SK-N-SH (cell line): ENCODE results near the gene KRTAP12-1. TPM values are rescaled to one million over a fixed set of nuclear protein-coding genes. Genes with fewer than 3 reads are reported as not detected.

ENCODE experiments used
- CTCF ChIA-PET: fragments of 300-600, 350-600 bp; formaldehyde crosslinking; extraction: SDS; loops from one replicate; lab custom pipeline; 2021; lab: Yijun Ruan, JAX
- POLR2A ChIA-PET: fragments of 350-600 bp; sonication (Branson Sonifier 250); formaldehyde crosslinking; extraction: SDS; loops from one replicate; lab custom pipeline; 2020; ENCODE audit warnings: antibody characterized with exemption, inconsistent platforms; lab: Yijun Ruan, JAX
- DNase-seq: peaks from one replicate; pipeline ENCODE4 v3.0.0; 2012
- H2AFZ ChIP-seq: fragments of 200-600 bp; sonication (generic); 2 replicates; pipeline ENCODE4 v1.8.1; 2016; ENCODE audit warnings: antibody characterized with exemption, mild to moderate bottlenecking, low read depth
- H3F3A ChIP-seq: fragments of 200-600 bp; sonication (generic); replicated peaks from 2 replicates; pipeline ENCODE3; 2016; ENCODE audit warnings: antibody characterized with exemption, mild to moderate bottlenecking; ENCODE audit not compliant: insufficient read depth
- H3K27ac ChIP-seq, 2 experiments: fragments of 200-500 bp in 1 of 2; fragments of 200-600 bp in 1 of 2; sonication (Bioruptor generic) in 1 of 2; sonication (generic), shearing (Covaris generic) in 1 of 2; 2 replicates each; pipeline versions ENCODE4 v1.5.1 to v1.6.1; 2014 to 2016; ENCODE audit warnings: low read depth in 2 of 2, inconsistent platforms in 1 of 2, low read length in 1 of 2, mild to moderate bottlenecking in 1 of 2, mixed read lengths in 1 of 2
- H3K27me3 ChIP-seq: fragments of 200-600 bp; sonication (generic), shearing (Covaris generic); 2 replicates; pipeline ENCODE4 v1.6.1; 2016; ENCODE audit warnings: mixed run types; ENCODE audit not compliant: insufficient read depth
- H3K36me3 ChIP-seq, 2 experiments: fragments of 200-500 bp in 1 of 2; fragments of 200-600 bp in 1 of 2; sonication (Bioruptor generic) in 1 of 2; sonication (generic) in 1 of 2; replicated peaks in 1 of 2; 2 replicates each; pipeline versions ENCODE3 to v1.5.1; 2014 to 2016; ENCODE audit warnings: low read length in 1 of 2, mild to moderate bottlenecking in 1 of 2; ENCODE audit not compliant: insufficient read depth in 2 of 2, control insufficient read depth in 1 of 2
- H3K4me1 ChIP-seq, 2 experiments: fragments of 200-500 bp in 1 of 2; fragments of 200-600 bp in 1 of 2; sonication (Bioruptor generic) in 1 of 2; sonication (generic), shearing (Covaris generic) in 1 of 2; 2 replicates each; pipeline versions ENCODE4 v1.5.1 to v1.6.1; 2014 to 2016; ENCODE audit warnings: low read depth in 1 of 2, low read length in 1 of 2, mixed run types in 1 of 2; ENCODE audit not compliant: insufficient read depth in 2 of 2, control insufficient read depth in 1 of 2
- H3K4me2 ChIP-seq: fragments of 200-600 bp; sonication (generic), shearing (Covaris generic); 2 replicates; pipeline ENCODE4 v1.6.1; 2017; ENCODE audit warnings: mixed run types
- H3K4me3 ChIP-seq, 2 experiments: fragments of 200-500 bp in 1 of 2; fragments of 200-600 bp in 1 of 2; sonication (Bioruptor generic) in 1 of 2; sonication (generic), shearing (Covaris generic) in 1 of 2; 2 replicates each; pipeline versions ENCODE4 v1.5.1 to v1.8.1; 2014 to 2016; ENCODE audit warnings: low read depth in 2 of 2, inconsistent platforms in 1 of 2, low read length in 1 of 2, mild to moderate bottlenecking in 1 of 2, mixed read lengths in 1 of 2, moderate library complexity in 1 of 2
- H3K79me2 ChIP-seq: fragments of 200-600 bp; sonication (generic); 2 replicates; pipeline ENCODE4 v1.8.1; 2017; ENCODE audit warnings: mild to moderate bottlenecking; ENCODE audit not compliant: insufficient read depth
- H3K9ac ChIP-seq: fragments of 200-600 bp; sonication (generic); 2 replicates; pipeline ENCODE4 v1.6.1; 2017; ENCODE audit warnings: mixed run types
- H3K9me2 ChIP-seq: fragments of 200-600 bp; sonication (generic); 2 replicates; pipeline ENCODE4 v1.6.1; 2017; ENCODE audit warnings: mixed run types
- H3K9me3 ChIP-seq: fragments of 200-600 bp; sonication (generic); 2 replicates; pipeline ENCODE4 v1.6.1; 2017; ENCODE audit warnings: mixed run types, mild to moderate bottlenecking, moderate library complexity
- H4K20me1 ChIP-seq: fragments of 200-600 bp; sonication (generic); 2 replicates; pipeline ENCODE4 v1.6.1; 2017; ENCODE audit warnings: mild to moderate bottlenecking, mixed run types; ENCODE audit not compliant: insufficient read depth
- ELF1 ChIP-seq: IDR thresholded peaks from 2 replicates; pipeline ENCODE4 v1.4.0; 2012
- EP300 ChIP-seq, 2 experiments: IDR thresholded peaks; 2 replicates each; pipeline versions ENCODE4 v1.4.0 to v1.6.1; 2012; ENCODE audit warnings: borderline replicate concordance in 1 of 2, low read depth in 1 of 2, low read length in 1 of 2
- EZH2phosphoT487 ChIP-seq: fragments of 200-600 bp; sonication (generic); IDR thresholded peaks from 2 replicates; pipeline ENCODE4 v1.6.1; 2017; ENCODE audit warnings: low read depth, mixed run types, mild to moderate bottlenecking, antibody characterized with exemption, moderate library complexity, borderline replicate concordance
- FOSL2 ChIP-seq: IDR thresholded peaks from 2 replicates; pipeline ENCODE4 v1.4.0; 2012; ENCODE audit warnings: low read depth, mild to moderate bottlenecking, moderate library complexity, borderline replicate concordance
- FOXJ3 ChIP-seq: sonication (generic); formaldehyde crosslinking; IDR thresholded peaks from 2 replicates; pipeline ENCODE4 v1.5.1; 2020; ENCODE audit warnings: mild to moderate bottlenecking, missing genetic modification reagents
- GATA2 ChIP-seq: sonication (generic); formaldehyde crosslinking; IDR thresholded peaks from 2 replicates; pipeline ENCODE4 v1.5.0; 2020; ENCODE audit warnings: mild to moderate bottlenecking, missing genetic modification reagents
- IRF3 ChIP-seq: fragments of 150-350 bp; IDR thresholded peaks from 2 replicates; pipeline ENCODE4 v1.6.1; 2016; ENCODE audit warnings: mild to moderate bottlenecking, low read depth, low read length
- JUND ChIP-seq: IDR thresholded peaks from 2 replicates; pipeline ENCODE4 v1.4.0; 2012
- MEF2A ChIP-seq: IDR thresholded peaks from 2 replicates; pipeline ENCODE4 v1.4.0; 2012; ENCODE audit warnings: low read depth, borderline replicate concordance
- MXI1 ChIP-seq: IDR thresholded peaks from 2 replicates; pipeline ENCODE4 v1.6.1; 2012; ENCODE audit warnings: mild to moderate bottlenecking, low read depth, low read length, improper control_type of control experiment
- NFIC ChIP-seq: IDR thresholded peaks from 2 replicates; pipeline ENCODE4 v1.4.0; 2012; ENCODE audit warnings: borderline replicate concordance
- POLR2AphosphoS5 ChIP-seq: IDR thresholded peaks from 2 replicates; pipeline ENCODE4 v1.6.1; 2012; ENCODE audit warnings: low read depth, low read length
- REST ChIP-seq: IDR thresholded peaks from 2 replicates; pipeline ENCODE4 v1.6.1; 2012; ENCODE audit warnings: mild to moderate bottlenecking, low read depth, low read length, moderate library complexity
- RFX5 ChIP-seq: IDR thresholded peaks from 2 replicates; pipeline ENCODE4 v1.6.1; 2012; ENCODE audit warnings: mild to moderate bottlenecking, improper control_type of control experiment, low read length
- TCF12 ChIP-seq: IDR thresholded peaks from 2 replicates; pipeline ENCODE4 v1.4.0; 2012
- TEAD4 ChIP-seq: IDR thresholded peaks from 2 replicates; pipeline ENCODE4 v1.4.0; 2012; ENCODE audit warnings: mild to moderate bottlenecking, borderline replicate concordance; ENCODE audit not compliant: insufficient read depth
- USF1 ChIP-seq: IDR thresholded peaks from 2 replicates; pipeline ENCODE4 v1.4.0; 2012; ENCODE audit warnings: low read depth, borderline replicate concordance
- USF2 ChIP-seq: fragments of 150-350 bp; IDR thresholded peaks from 2 replicates; pipeline ENCODE4 v1.6.1; 2017; ENCODE audit warnings: antibody characterized with exemption, low read length, low read depth, borderline replicate concordance
- WGBS: methylation state at CpG from one replicate; pipeline ENCODE4 v1.1.6; 2017; ENCODE audit warnings: low lambda C conversion rate; 5-methylcytosine and 5-hydroxymethylcytosine counted together
- polyA plus RNA-seq, 3 experiments: library from polyadenylated mRNA; depleted of rRNA; stranded (reverse); fragments of >200 nt; gene quantifications; 2 replicates each; pipeline ENCODE4 v1.2.3, GENCODE V29; 2012

KRTAP12-1 gene
- polyA plus RNA-seq, 1 of the 3 experiments (the other 2 are of a cell fraction), result not detected

GRCh38 chr21:44703731-44704635, 22.0 kb upstream of the KRTAP12-1 start:
- Histone ChIP-seq H3K27me3 (peaks cover 83% of the 10 kb centered on the region), H3K4me1 (no peaks in the 10 kb centered on the region), H2AFZ (no peak overlapping the region), H3K4me2 (no peak overlapping the region), H3K9me3 (no peaks in the 10 kb centered on the region), H3K79me2 (no peaks in the 10 kb centered on the region), H4K20me1 (no peaks in the 10 kb centered on the region), H3K27ac (no peak overlapping the region), H3F3A (no peaks in the 10 kb centered on the region), H3K9ac (no peak overlapping the region), H3K9me2 (no peaks in the 10 kb centered on the region), H3K36me3 (no peaks in the 10 kb centered on the region), H3K4me3 (no peak overlapping the region)
- ChIA-PET CTCF (no interaction called here), POLR2A (no interaction called here)
- peak; percentile 14 for DNase-seq
- TF ChIP-seq NFIC (no peak), POLR2AphosphoS5 (no peak), MEF2A (no peak), TEAD4 (no peak), FOXJ3 (CRISPR knock-in tag) (no peak), MXI1 (no peak), TCF12 (no peak), IRF3 (no peak), USF2 (no peak), RFX5 (no peak), FOSL2 (no peak), EP300 (IDR thresholded peaks at IDR 0.05; ENCODE audit: borderline replicate concordance in 1 of 2, low read depth in 1 of 2, low read length in 1 of 2) (no peak), GATA2 (CRISPR knock-in tag) (no peak), REST (no peak), ELF1 (no peak), EZH2phosphoT487 (no peak), USF1 (no peak), JUND (no peak)
- 22% methylated on average over 5 of the region's 13 CpGs for WGBS
